ENCODE data around the gene OXCT1. TPM values are rescaled to one million over a fixed set of nuclear protein-coding genes. Genes with fewer than 3 reads are reported as not detected.

OXCT1 gene
- total and polyA plus RNA-seq, 2 of the 8 experiments (the other 6 are each of a cell fraction or from before 2014, with no cell fraction given): 10.1 to 28.2 TPM

GRCh38 chr5:41812156-41812555 lies 58.1 kb downstream of the OXCT1 start:
- H4K5ac ChIP-seq (ENCODE audit: insufficient read length, low read depth, low read length): no peak overlapping the region
- no peaks in the 10 kb centered on the region for H3K27me3 ChIP-seq (replicated peaks in 1 of 4; ENCODE audit: control insufficient read depth in 3 of 4, extremely low read depth in 1 of 4, insufficient read depth in 3 of 4, low read length in 3 of 4)
- no peak overlapping the region for H3K14ac ChIP-seq (ENCODE audit: insufficient read length)
- no peak overlapping the region for H2BK15ac ChIP-seq (ENCODE audit: low read length)
- H2AK5ac ChIP-seq (ENCODE audit: low read depth, low read length): no peak overlapping the region
- no peaks in the 10 kb centered on the region for H3K79me2 ChIP-seq (ENCODE audit: control insufficient read depth in 1 of 2, insufficient read depth in 2 of 2, low read length in 2 of 2)
- no peak for FAIRE-seq
- H3K9me3 ChIP-seq (ENCODE audit: insufficient read depth in 2 of 2, low read depth in 1 of 2, low read length in 1 of 2): no peaks in the 10 kb centered on the region
- no peak for DNase-seq (ENCODE audit: low read depth in 1 of 2, low spot score in 2 of 2)
- ChIA-PET CTCF (ENCODE audit: partially characterized antibody) (interaction anchor here (0.8 kb wide), 1 partner anchor 10 kb away, joined by 3 read pairs; no protein-coding TSS in a partner anchor), POLR2A (ENCODE audit: partially characterized antibody) (no interaction called here)
- H3K4me1 ChIP-seq (replicated peaks in 1 of 4; ENCODE audit: control insufficient read depth in 3 of 4, insufficient read depth in 4 of 4, low read length in 3 of 4): no peaks in the 10 kb centered on the region
- H3K79me1 ChIP-seq (ENCODE audit: low read depth, low read length): no peaks in the 10 kb centered on the region
- no peaks in the 10 kb centered on the region for H4K20me1 ChIP-seq (replicated peaks in 1 of 2; ENCODE audit: control insufficient read depth in 1 of 2, insufficient read depth in 2 of 2, low read length in 2 of 2)
- no peaks in the 10 kb centered on the region for H3K23me2 ChIP-seq (ENCODE audit: low read depth, low read length)
- H3K36me3 ChIP-seq (ENCODE audit: control insufficient read depth in 2 of 4, insufficient read depth in 4 of 4, low read length in 3 of 4): no peaks in the 10 kb centered on the region
- no peak overlapping the region for H4K8ac ChIP-seq (ENCODE audit: extremely low read depth, insufficient read depth, low read length)
- no peak overlapping the region for H3K27ac ChIP-seq (ENCODE audit: low read depth, low read length)
- H4K91ac ChIP-seq (replicated peaks; ENCODE audit: insufficient read length, low read length): no peak overlapping the region
- no peak overlapping the region for H2BK12ac ChIP-seq (ENCODE audit: low read depth, low read length)
- H3K4ac ChIP-seq (replicated peaks; ENCODE audit: insufficient read length, low read depth, low read length): no peak overlapping the region
- H2BK20ac ChIP-seq (ENCODE audit: low read length): no peak overlapping the region
- no peak overlapping the region for H3K9ac ChIP-seq (replicated peaks in 1 of 4; ENCODE audit: extremely low read depth in 1 of 4, low read depth in 3 of 4, low read length in 3 of 4)
- H2BK120ac ChIP-seq (replicated peaks; ENCODE audit: low read depth, low read length): no peak overlapping the region
- H3K56ac ChIP-seq (replicated peaks; ENCODE audit: insufficient read length, low read depth, low read length): no peak overlapping the region
- H3K18ac ChIP-seq (ENCODE audit: extremely low read depth, low read length): no peak overlapping the region
- H2AFZ ChIP-seq (ENCODE audit: low read length): no peak overlapping the region
- 89% methylated on average over 4 of the region's 4 CpGs; no CpG with 5 or more reads in 1 of the 2 experiments for WGBS, 2 experiments (ENCODE audit: extremely low coverage in 1 of 2, insufficient coverage in 1 of 2, insufficient read length in 1 of 2, insufficient replicate concordance in 2 of 2, low coverage in 1 of 2, low lambda C conversion rate in 2 of 2, missing lambda C conversion rate in 1 of 2)
- H3K23ac ChIP-seq (ENCODE audit: insufficient read length): no peak overlapping the region
- H2BK5ac ChIP-seq (ENCODE audit: low read depth, low read length): no peak overlapping the region
- H3K4me3 ChIP-seq (ENCODE audit: extremely low read depth in 1 of 4, insufficient read depth in 2 of 4, low read depth in 3 of 4, low read length in 4 of 4): no peak overlapping the region
- H3K4me2 ChIP-seq (ENCODE audit: insufficient read depth in 1 of 2, low read depth in 2 of 2, low read length in 2 of 2): no peak overlapping the region

Measured in H1 (cell line).